A204.1 (cell line): ENCODE results near the gene TPRA1.
"Not testable (repeated sequence)": the region's sequence is repeated elsewhere in the genome, so short reads cannot be mapped to it uniquely, and the experiment has no call there.

Experiments used
- FAIRE-seq: peaks from 2 replicates; lab custom pipeline; 2012; peaks lifted over from hg19 to GRCh38; lab: Jason Lieb, UNC

Gene TPRA1

GRCh38 chr3:127616836-127617605, 26.5 kb upstream of the TPRA1 start:
- FAIRE-seq, result no peak

DNA sequence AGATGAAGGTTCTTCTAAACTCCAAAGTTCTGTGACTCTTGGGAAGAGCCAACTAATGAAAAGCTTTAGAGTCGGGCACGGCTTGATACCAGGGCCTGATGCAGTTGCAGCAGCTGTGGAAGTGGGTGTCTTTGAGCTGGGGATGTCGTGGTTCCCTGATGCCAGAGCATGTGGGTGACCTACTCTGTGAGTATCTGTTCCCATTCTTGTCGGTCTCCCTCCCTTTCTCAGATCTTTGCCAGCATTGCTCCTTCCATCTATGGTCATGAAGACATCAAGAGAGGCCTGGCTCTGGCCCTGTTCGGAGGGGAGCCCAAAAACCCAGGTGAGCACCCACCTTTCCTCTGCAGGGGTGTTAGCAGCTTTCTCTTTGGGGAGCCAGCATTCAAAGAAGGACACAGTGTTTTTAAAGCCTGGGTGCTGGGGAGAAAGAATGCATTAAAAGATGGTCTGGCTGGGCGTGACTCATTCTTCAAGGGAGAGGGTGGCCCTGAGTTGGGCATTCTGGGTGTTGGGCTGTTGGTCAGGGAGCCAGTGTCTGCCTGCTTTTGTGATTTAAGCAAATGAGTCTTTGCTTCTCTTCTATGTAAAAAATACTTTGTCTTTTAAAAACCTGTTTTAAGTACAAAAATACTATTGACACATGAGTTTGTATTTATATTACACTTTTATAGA, 25.2 kb upstream of the TPRA1 start:
- no peak for FAIRE-seq

- FAIRE-seq, result no peak
These were observed 24.5 kb upstream of the TPRA1 start for GRCh38 chr3:127614928-127615589.

DNA sequence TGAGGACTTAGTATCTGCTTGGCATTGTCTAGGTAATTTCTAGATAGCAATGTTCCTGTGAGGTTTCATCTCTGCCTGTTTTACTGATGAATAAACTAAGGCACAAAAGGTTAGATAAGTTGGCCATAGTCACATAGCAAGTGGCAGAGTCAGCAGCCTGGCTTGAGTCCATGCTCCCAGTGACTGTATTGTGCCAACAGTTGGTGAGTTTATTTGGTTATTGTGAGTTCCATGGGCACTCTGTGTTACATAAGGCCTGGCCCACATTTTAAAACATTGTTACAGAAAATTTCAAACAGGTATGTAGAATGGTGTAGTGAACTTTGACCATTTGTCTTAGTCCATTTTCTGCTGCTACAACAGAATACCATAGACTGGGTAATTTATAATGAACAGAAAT, 22.9 kb upstream of the TPRA1 start:
- FAIRE-seq, result no peak

DNA sequence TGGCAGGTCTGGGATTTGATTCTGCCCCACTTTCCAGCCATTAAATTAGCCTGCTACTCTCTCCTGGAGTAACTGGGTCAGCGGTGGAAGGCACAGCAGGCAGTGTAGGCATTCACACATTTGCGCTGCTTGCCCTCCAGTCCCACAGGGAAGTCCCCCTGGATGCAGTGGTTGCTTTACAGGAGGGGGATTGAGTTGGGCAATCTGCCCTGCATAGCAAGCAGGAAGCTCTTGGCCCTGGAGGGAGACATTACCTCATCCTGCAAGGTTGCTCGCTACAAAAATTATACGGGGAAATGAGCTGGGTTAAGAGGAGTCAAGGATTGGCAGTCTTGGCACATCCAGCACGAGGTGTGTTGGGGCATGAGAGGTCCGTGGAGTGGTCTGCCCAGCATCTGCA, 22.4 kb upstream of the TPRA1 start:
- FAIRE-seq, result no peak

GRCh38 chr3:127611251-127611650, 20.7 kb upstream of the TPRA1 start:
- no peak for FAIRE-seq

DNA sequence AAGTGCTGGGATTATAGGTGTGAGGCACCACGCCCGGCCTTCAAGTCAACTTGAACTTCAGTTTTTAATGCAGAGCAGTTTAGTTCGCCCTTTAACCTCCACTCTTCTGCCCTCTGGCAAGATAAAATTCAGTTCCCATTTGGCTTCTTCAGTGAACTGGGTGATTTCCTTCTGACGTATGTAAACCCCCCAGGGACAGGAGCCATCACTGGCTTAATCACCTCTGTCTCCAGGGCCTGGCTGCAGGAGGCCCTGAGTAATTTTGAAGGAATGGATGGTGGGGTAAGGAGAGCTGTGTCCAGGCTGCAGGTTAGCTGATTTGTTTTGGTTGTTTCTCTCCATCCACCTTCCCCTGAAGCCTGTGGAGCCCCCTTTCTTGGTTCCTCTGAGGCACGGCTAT, 19.6 kb upstream of the TPRA1 start:
- no peak for FAIRE-seq

GRCh38 chr3:127608362-127608718, 17.8 kb upstream of the TPRA1 start:
- FAIRE-seq, result no peak

- FAIRE-seq, result no peak
These were observed 17.3 kb upstream of the TPRA1 start for GRCh38 chr3:127607675-127608361.

- no peak for FAIRE-seq
These were observed 16.6 kb upstream of the TPRA1 start for GRCh38 chr3:127606981-127607595.

DNA sequence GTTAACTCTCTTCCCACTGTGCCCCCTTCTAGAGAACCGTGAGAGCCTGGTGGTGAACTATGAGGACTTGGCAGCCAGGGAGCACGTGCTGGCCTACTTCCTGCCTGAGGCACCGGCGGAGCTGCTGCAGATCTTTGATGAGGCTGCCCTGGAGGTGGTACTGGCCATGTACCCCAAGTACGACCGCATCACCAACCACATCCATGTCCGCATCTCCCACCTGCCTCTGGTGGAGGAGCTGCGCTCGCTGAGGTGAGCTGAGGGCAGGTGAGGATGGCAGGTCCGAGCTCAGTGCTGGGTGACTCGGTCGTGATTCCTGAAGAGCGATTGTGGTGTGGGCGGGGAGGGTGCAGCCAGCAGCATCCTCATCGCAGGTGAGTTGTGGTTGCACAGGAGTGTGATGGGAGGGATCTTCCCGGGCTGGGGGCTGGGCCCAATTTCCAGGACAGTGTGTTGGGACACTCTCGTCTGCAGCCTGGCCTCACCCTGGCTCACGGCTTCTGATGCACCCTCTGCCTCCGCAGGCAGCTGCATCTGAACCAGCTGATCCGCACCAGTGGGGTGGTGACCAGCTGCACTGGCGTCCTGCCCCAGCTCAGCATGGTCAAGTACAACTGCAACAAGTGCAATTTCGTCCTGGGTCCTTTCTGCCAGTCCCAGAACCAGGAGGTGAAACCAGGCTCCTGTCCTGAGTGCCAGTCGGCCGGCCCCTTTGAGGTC, 15.7 kb upstream of the TPRA1 start:
- FAIRE-seq, result no peak

- FAIRE-seq, result not testable (repeated sequence)
These were observed 15.0 kb upstream of the TPRA1 start for GRCh38 chr3:127605547-127605946.

GRCh38 chr3:127604546-127605165, 14.1 kb upstream of the TPRA1 start:
- FAIRE-seq, result no peak

- FAIRE-seq, result no peak
These were observed 13.5 kb upstream of the TPRA1 start for GRCh38 chr3:127604035-127604434.

DNA sequence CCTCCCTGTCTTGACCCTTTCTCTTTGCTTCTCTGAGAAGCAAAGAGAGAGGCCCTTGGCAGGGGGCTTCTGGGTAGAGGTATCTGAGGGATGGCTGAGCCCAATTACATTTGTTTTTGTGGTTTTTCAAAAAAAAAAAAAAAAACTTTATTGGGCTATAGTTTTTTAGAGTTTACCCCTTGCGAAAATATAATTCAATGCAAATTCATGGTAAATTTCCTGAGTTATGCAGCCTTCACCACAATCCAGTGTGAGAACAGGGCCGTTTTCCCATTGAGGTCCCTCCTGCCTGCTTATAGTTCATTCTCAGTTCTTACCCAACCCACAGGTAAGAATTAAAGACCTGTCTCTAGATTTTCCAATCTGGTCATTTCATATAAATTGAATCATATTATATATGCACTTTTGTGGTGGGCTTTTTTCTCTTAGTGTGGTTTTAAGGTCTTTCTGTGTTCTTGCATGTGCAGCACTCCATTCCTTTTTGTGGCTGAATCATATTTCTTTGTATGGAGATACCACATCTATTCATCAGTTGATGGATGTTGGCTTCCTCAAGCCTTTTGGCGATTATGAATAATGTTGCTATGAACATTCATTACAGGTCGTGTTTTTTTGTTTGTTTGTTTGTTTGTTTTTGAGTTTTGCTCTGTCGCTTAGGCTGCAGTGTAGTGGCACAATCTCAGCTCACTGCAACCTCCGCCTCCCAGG, 10.4 kb upstream of the TPRA1 start:
- no peak for FAIRE-seq

GRCh38 chr3:127598841-127599570, 8.5 kb upstream of the TPRA1 start:
- FAIRE-seq, result no peak

- no peak for FAIRE-seq
These were observed 6.7 kb upstream of the TPRA1 start for GRCh38 chr3:127597020-127597771.

DNA sequence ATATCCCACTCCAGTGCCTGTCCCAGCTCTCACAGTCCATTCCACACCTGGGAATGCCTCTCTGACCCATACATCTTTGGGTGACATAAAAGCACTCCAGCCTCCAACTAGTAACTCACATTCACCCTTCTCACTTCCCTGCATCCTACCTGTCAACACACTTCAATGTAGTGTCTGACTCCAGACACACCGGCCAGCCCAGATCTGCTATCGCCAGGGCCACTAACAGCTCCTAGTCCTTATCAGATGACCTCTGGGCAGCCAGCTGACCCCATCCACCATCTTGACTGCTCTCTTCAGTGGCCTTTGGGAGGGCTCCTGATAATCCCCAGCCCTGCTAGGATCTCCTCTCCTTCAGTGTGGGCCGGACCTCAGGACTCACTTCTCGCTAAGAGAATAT, 4.8 kb upstream of the TPRA1 start:
- no peak for FAIRE-seq

DNA sequence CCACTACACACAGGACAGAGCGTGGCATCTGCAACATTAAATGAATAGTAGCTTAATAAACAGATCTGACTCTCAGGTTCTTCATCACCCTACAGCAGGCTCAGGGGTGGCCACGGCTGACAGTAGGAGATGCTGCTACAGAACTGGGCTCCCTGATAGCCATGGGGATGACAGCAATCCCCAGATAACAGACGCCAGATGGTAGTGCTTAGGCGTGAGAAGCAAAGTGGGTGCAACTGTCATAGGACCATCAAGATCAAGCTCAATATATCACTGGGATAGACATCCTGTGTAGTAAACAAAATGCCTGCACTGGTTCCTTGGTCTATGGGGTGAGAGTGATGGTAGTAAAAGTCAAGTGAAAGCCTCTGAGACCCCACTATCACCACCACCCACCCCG, 2.6 kb upstream of the TPRA1 start:
- no peak for FAIRE-seq
